Spleen (tissue), 11 donors: ENCODE measurements around the gene HRH3. TPM values are rescaled to one million over a fixed set of nuclear protein-coding genes. Genes with fewer than 3 reads are reported as not detected.

Experiments
- DNase-seq: peaks from one replicate; pipeline ENCODE4 v3.0.0-alpha.2; 2020
- H3K27ac ChIP-seq, 8 donors: fragments of 200-600 bp; sonication (generic) in 7 of 8; 1 replicate in 4 of 8; 2 replicates in 4 of 8; pipeline versions ENCODE4 v1.5.0 to v1.8.0; 2016 to 2021; ENCODE audit warnings: inconsistent platforms in 4 of 8, mild to moderate bottlenecking in 4 of 8, moderate library complexity in 1 of 8
- H3K27me3 ChIP-seq, 7 donors: fragments of 200-600 bp; sonication (generic) in 6 of 7; replicated peaks in 1 of 7; 1 replicate in 4 of 7; 2 replicates in 3 of 7; pipeline versions ENCODE4 v1.5.0 to v1.8.0; 2016 to 2021; ENCODE audit warnings: inconsistent platforms in 3 of 7, mild to moderate bottlenecking in 1 of 7
- H3K36me3 ChIP-seq, 6 donors: fragments of 200-600 bp; sonication (generic) in 5 of 6; 1 replicate in 4 of 6; 2 replicates in 2 of 6; pipeline versions ENCODE4 v1.5.0 to v1.8.0; 2016 to 2021; ENCODE audit warnings: inconsistent platforms in 2 of 6
- H3K4me1 ChIP-seq, 6 donors: fragments of 200-600 bp; sonication (generic) in 5 of 6; 1 replicate in 3 of 6; 2 replicates in 3 of 6; pipeline versions ENCODE4 v1.5.0 to v1.8.0; 2016 to 2021; ENCODE audit warnings: inconsistent platforms in 3 of 6
- H3K4me3 ChIP-seq, 8 donors: fragments of 200-600 bp; sonication (generic) in 7 of 8; 1 replicate in 4 of 8; 2 replicates in 4 of 8; pipeline versions ENCODE4 v1.5.0 to v1.8.0; 2016 to 2021; ENCODE audit warnings: inconsistent platforms in 4 of 8, mild to moderate bottlenecking in 4 of 8, moderate library complexity in 2 of 8
- H3K9me3 ChIP-seq, 8 donors: fragments of 200-600 bp; sonication (generic) in 7 of 8; 1 replicate in 4 of 8; 2 replicates in 4 of 8; pipeline versions ENCODE4 v1.5.0 to v1.8.0; 2016 to 2021; ENCODE audit warnings: inconsistent platforms in 4 of 8
- POLR2A ChIP-seq, 3 donors: fragments of 450-650 bp; IDR thresholded peaks; one replicate each; pipeline ENCODE4 v1.5.1; 2017; ENCODE audit warnings: antibody characterized with exemption in 3 of 3, mild to moderate bottlenecking in 1 of 3
- POLR2AphosphoS5 ChIP-seq, 3 donors: sonication (generic); formaldehyde crosslinking; IDR thresholded peaks; one replicate each; pipeline ENCODE4 v1.5.1; 2017; ENCODE audit warnings: antibody characterized with exemption in 3 of 3
- WGBS, 5 donors: extraction: QIAGEN DNeasy Blood & Tissue Kit in 3 of 5; methylation state at CpG; one replicate each; pipeline versions ENCODE4 v1.1.5 to v1.1.7; 2013 to 2018; 5-methylcytosine and 5-hydroxymethylcytosine counted together
- intact Hi-C: fragments of 100-400 bp; cut with DNase I; formaldehyde crosslinking; loops from one replicate; pipeline ENCODE4 v1.15.0; 2023; ENCODE audit warnings: low total_unique reads
- polyA plus RNA-seq, 3 donors: library from polyadenylated mRNA; stranded (reverse); fragments of 200-250 nt; gene quantifications; one replicate each; pipeline ENCODE4 v1.2.1, GENCODE V29; 2013
- total RNA-seq, 7 donors: library from RNA; depleted of rRNA in 3 of 7; stranded (reverse); fragments of >200 nt in 3 of 7; fragmentation: NEBNext Ultra II Directional in 4 of 7; extraction: Animal tissue kit (Norgen Biotek cat#: 25700) in 4 of 7; gene quantifications; one replicate each; pipeline versions ENCODE4 v1.1.0 to v1.2.1, GENCODE V29; 2016 to 2021
- TF ChIP-seq, protein P1 (sequence below), 11 experiments: fragments of 200-600 bp in 7 of 11; fragments of 450-650 bp in 4 of 11; sonication (generic) in 4 of 11; IDR thresholded peaks in 8 of 11; conservative IDR thresholded peaks in 3 of 11; 1 replicate in 7 of 11; 2 replicates in 4 of 11; pipeline versions ENCODE4 v1.4.0 to v1.8.0; 2016 to 2021; ENCODE audit warnings: antibody characterized with exemption in 11 of 11, inconsistent platforms in 4 of 11, mild to moderate bottlenecking in 1 of 11
- donor health status: healthy with polysubstance abuse.
- donor health status: DM: no; HTN: no; CAD: no; lungs with moderate emphysema.
- donor health status: DM: no; HTN: no; CAD: no.
- donor health status: Bipolar disorder and iron deficiency.
- donor health status: healthy.
- donor health status: DM: no; HTN: no; CAD: no.
- donor health status: DM: yes; HTN: yes; CAD: no.

HRH3 gene
- total and polyA plus RNA-seq, 10 donors = not detected

DNA sequence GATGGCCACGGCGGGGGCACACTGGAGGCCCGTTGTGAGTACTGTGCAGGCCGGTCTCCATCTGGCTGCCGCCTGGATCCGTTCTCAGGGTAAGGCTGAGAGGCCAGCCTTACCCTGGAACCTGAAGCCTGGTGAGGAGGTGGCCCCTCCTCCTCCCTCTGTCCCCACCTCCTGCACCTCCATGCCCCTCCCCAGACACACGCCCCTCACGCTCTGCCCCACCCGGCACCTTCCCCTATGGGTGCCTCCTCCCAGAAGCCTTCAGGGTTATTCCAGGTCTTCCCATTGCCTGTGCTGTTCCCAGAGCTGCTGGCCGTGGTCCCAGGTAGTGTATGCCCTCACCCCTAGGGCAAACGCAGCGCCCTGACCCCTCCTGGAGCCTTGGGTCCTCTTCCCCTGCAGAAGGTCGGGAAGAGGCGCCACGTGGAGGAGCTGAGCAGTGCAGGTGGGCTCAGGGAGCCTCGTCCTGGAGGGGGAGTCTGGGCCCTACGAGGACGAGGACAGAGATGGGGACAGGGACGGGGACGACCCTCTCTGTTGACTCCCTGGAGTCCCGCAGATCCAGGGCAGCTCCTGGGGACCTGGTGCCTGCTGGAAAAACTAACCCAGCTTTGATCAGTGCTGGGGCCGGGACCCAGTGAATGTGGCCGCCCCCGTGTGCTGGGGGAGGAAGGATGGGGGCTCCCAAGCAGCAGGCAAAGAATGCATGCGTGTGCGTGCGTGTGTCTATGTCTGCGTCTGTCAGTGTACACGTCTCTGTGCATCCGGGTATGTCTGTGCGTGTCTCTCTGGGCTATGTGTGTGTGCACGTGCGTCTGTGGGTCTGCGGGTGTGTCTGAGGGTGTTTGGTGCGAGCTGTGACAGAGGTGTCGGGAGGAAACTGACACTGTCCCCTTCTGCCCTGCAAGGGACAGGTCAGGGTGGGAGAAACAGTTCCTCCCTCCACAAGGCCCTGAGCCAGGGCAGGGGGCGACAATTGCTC, 8.2 kb upstream of the HRH3 start:
- TF ChIP-seq POLR2AphosphoS5 (IDR thresholded peaks at IDR 0.05) = no peak
- TF ChIP-seq POLR2A (IDR thresholded peaks at IDR 0.05) = no peak
- TF ChIP-seq, protein P1, sequence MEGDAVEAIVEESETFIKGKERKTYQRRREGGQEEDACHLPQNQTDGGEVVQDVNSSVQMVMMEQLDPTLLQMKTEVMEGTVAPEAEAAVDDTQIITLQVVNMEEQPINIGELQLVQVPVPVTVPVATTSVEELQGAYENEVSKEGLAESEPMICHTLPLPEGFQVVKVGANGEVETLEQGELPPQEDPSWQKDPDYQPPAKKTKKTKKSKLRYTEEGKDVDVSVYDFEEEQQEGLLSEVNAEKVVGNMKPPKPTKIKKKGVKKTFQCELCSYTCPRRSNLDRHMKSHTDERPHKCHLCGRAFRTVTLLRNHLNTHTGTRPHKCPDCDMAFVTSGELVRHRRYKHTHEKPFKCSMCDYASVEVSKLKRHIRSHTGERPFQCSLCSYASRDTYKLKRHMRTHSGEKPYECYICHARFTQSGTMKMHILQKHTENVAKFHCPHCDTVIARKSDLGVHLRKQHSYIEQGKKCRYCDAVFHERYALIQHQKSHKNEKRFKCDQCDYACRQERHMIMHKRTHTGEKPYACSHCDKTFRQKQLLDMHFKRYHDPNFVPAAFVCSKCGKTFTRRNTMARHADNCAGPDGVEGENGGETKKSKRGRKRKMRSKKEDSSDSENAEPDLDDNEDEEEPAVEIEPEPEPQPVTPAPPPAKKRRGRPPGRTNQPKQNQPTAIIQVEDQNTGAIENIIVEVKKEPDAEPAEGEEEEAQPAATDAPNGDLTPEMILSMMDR (IDR thresholded peaks at IDR 0.05 in 8 of 11, conservative IDR thresholded peaks at IDR 0.05 in 3 of 11) = no peak
- no peak overlapping the region for H3K4me3 ChIP-seq
- no peak overlapping the region for H3K27ac ChIP-seq
- no peaks in the 10 kb centered on the region for H3K9me3 ChIP-seq
- peaks cover 0 to 65% (median 15%) of the 10 kb centered on the region in 7 donors for H3K27me3 ChIP-seq
- 53 to 63% (median 56%) methylated on average over 30 to 37 of the region's 37 CpGs for WGBS, 5 donors
- H3K4me1 ChIP-seq = no peaks in the 10 kb centered on the region
- DNase-seq = no peak
- intact Hi-C loops = no loop called here
- no peaks in the 10 kb centered on the region for H3K36me3 ChIP-seq

DNA sequence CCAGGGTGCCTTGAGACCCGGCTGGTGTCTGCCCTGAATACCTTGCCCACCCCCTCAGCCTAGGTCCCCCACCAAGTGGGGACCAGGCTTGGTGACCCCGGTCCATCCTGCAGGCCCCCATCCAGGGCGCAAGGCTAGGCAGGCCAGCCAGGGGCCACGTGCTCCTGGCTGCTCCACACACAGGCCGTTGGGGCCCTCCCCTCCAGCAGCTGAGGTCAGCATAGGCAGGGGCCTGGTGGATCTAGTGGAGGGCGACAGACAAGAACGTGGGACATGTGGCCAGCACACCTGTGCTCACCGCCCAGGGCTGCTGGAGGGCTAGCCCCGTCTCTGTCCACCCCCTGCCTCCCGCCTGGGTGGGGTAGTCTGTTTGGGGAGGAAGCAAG, 7.5 kb upstream of the HRH3 start:
- H3K36me3 ChIP-seq = no peaks in the 10 kb centered on the region
- WGBS, 5 donors = 61 to 73% (median 63%) methylated on average over 7 to 10 of the region's 10 CpGs; no CpG with 5 or more reads in 1 of the 5 donors
- intact Hi-C loops = no loop called here
- no peaks in the 10 kb centered on the region for H3K4me1 ChIP-seq
- no peak overlapping the region for H3K27ac ChIP-seq
- peaks cover 0 to 65% (median 22%) of the 10 kb centered on the region in 7 donors for H3K27me3 ChIP-seq
- H3K4me3 ChIP-seq = no peak overlapping the region
- TF ChIP-seq, protein P1 (IDR thresholded peaks at IDR 0.05 in 8 of 11, conservative IDR thresholded peaks at IDR 0.05 in 3 of 11) = no peak
- no peak for TF ChIP-seq POLR2A (IDR thresholded peaks at IDR 0.05)
- no peak for TF ChIP-seq POLR2AphosphoS5 (IDR thresholded peaks at IDR 0.05)
- DNase-seq = no peak
- H3K9me3 ChIP-seq = no peaks in the 10 kb centered on the region

DNA sequence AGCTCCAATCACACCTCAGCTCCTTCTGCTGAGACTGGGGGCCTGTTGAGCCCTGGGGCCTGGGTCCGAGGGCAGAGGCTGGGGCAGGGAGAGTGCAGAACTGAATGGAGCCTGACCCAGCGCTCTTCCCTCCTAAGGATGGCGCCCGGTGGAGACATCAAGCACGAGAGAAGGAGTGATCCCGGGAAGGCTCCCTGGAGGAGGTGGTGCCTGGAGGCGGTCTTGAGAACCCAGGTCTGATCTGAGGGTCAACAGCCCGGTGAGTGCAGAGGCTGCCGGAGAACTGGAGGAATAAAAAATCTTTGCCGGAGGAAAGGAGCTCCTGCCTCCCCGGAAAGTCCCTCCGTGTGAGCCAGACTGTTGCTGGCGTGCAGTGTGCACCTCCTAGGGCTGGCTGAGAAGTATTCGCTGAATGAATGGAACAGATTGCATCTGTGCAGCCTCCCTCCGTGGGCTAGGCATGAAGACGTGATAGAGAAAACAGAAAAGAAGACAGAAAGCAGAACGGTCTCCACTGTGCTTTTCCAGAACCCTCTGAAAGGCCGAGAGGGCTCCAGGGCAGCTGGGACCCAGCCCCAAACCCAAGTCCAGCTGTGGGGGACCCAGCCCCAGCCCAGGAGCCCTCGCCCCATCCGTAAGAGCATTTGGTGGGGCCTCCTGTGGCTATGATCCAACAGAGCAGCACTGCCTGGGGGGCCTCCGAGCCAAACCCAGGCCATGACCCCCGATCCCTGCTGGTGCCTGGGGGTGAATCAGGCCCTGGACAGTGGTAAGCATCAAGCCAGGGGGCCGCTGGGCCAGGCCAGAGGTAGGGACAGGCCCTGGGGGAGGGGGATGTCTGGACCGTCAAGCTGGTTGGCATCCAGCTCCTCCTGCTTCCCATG, 6.9 kb upstream of the HRH3 start:
- 60 to 77% (median 72%) methylated on average over 20 to 24 of the region's 24 CpGs for WGBS, 5 donors
- no peak for DNase-seq

More for the DNA sequence above, 6.9 kb upstream of the HRH3 start:
- intact Hi-C loops = no loop called here
- no peaks in the 10 kb centered on the region for H3K36me3 ChIP-seq
- no peak for TF ChIP-seq POLR2AphosphoS5 (IDR thresholded peaks at IDR 0.05)
- TF ChIP-seq, protein P1 (IDR thresholded peaks at IDR 0.05 in 8 of 11, conservative IDR thresholded peaks at IDR 0.05 in 3 of 11) = no peak
- TF ChIP-seq POLR2A (IDR thresholded peaks at IDR 0.05) = no peak
- no peak overlapping the region for H3K27ac ChIP-seq
- no peaks in the 10 kb centered on the region for H3K4me1 ChIP-seq
- H3K9me3 ChIP-seq = no peaks in the 10 kb centered on the region
- no peak overlapping the region for H3K4me3 ChIP-seq
- H3K27me3 ChIP-seq = peaks cover 0 to 68% (median 29%) of the 10 kb centered on the region in 7 donors
